HG03469 (cell line): ENCODE results near the gene ZFPM1.

Experiments used
- ATAC-seq: cut with Tn5 transposase; IDR thresholded peaks from one replicate; pipeline ENCODE4 v1.9.1; 2021; ENCODE audit warnings: mild to moderate bottlenecking, moderate library complexity, moderate number of reproducible peaks; ENCODE audit not compliant: unreplicated experiment

The ZFPM1 gene

GRCh38 chr16:88524274-88524972 lies 71.3 kb downstream of the ZFPM1 start:
- no peak for ATAC-seq

DNA sequence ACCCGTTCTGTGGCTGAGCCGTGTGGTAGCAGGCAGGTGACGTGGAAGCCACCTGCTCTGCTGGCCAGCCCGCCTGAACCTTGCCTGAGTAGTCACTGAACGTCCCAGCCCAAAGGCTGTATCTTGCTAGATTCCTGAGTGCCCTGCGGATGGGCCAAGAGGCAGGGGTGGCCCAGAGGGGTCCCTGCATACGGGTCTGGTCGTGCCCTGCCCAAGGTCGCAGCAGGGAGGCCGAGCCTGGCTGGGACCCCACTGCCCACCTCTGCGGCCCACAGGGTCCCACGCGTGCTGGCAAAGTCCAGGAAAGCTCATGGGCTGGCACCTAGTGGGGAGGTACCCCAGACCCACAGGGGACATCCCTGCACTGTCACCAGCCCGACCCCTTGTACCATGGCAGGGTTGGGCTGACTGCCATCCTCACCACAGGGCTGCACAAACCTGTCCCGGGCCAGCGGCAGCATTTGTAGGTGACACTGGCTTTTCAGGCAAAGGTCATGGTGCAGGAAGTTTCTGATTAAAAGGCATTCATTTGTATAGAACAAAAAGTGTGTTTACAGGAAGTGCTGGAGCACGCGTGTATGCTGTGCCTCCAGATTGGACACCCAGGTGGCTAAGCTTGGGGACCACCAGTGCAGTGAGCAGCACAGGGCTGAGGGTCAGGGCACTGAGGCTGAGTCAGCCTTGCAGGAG lies 72.0 kb downstream of the ZFPM1 start:
- no peak for ATAC-seq

GRCh38 chr16:88525663-88525990 lies 72.5 kb downstream of the ZFPM1 start:
- no peak for ATAC-seq

DNA sequence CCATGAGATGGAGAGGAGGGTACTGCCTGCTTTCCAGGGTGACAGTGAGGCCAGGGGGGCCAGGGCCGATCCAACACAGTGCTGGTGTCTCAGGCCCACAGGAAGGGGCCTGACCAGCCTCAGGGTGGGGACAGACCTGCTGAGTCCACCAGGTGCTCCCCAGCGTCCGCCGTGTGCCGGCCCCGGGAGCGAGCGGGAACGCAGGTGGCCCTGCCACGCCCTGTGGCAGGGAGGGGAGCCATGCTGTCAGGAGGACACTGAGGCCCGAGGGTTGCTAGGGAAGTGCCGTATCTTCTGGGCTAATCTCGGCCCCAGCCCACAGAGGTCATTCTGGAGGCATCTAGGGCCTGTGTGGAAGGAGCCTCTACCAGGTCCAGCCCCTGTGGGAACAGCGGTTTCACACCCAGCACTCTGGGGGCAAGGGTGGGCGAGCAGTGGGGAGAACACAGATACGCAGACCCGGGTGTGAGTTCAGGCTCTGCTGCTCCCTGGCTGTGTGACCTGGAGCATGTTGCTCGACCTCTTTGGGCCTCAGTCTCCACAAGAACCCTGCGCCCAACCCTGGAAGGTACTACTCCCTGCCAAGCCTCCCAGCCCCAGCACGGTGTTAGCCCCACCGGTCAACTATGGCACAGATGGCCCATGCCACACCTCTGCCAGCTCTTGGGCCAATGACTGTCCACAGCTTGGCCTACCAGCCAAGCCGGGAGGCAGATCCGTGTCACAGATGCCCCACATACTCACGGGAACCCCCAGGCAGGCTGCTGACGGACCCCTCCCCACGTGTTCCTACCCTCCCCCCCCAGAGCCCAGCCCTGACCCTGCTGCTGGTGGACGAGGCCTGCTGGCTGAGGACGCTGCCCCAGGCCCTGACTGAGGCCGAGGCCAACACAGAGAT lies 73.2 kb downstream of the ZFPM1 start:
- ATAC-seq, result no peak

- ATAC-seq, result no peak
Measured at GRCh38 chr16:88526906-88527185, 73.8 kb downstream of the ZFPM1 start.

GRCh38 chr16:88527186-88527936 lies 74.3 kb downstream of the ZFPM1 start:
- ATAC-seq, result no peak

DNA sequence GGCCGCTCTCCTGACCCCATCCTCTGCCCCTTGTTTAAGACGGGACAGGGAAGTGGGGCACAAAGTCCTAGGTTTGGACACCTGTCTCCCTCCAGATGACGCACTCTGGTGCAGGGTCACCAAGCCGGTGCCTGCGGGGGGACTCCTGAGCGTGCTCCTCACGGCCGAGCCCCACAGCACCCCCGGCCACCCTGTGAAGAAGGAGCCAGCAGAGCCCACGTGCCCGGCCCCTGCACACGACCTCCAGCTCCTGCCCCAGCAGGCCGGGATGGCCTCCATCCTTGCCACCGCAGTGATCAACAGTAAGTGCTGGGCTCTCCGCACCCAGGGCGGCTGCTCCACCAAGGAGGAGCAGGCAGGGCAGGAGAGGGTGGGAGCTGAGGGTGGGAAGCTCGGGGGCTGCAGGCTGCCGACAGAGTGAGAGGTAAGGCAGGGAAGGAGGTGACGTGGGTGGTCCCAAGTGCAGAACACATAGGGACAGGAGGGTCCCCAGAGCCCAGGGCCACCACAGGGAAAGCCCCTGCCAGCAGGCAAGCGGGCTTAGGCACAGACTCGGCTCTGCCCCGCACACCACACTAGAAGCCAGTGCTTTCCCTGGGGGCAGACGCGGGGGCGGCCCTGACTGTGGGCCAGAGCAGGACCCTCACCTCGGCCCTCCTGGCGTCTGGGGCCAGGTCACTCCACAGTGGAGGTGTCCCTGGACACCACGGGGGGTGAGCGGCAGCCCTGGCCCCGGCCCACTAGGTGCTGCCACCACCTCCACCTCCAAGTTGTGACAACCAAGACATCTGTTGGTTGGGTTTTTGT lies 75.1 kb downstream of the ZFPM1 start:
- ATAC-seq, result no peak

GRCh38 chr16:88528902-88529318 lies 75.8 kb downstream of the ZFPM1 start:
- no peak for ATAC-seq

GRCh38 chr16:88529596-88529995 lies 76.5 kb downstream of the ZFPM1 start:
- ATAC-seq, result no peak

DNA sequence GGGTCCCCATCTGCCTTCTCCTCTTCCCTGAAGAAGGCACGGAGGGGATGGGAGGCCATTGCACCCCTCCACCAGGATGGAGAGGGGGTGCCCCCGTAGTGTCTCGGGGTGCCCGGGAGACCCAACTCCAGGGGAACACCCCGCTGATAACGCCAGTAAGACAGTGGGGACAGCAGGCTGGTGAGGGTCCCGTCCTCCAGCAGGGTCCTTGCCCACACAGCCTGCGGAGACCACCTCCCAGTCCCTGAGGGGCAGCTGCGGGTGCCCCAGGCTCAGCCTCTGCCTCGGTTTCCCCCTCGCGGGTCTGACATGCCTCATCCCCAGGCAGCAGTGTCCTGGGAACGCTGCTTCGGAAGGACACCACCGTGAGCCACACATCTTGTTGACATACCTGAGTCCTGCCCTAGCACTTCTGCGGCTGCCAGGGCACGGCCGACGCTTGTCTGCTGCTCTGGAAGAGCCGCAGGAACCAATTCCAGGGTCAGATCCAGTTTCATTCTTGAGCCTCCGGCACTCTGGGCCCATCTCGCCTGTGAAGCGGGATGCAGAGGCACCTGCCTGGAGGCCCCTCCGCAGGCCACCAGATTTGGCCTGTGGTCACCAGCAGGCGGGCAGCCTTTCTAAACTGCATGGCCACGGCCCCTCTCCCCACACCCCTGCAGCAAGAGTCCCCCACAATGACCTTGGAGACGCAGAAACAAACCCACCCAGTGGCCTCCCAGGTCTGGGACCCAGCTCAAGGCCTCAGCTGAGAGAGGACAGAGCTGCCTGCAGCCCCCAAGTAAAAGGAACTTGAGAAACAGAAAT lies 77.2 kb downstream of the ZFPM1 start:
- ATAC-seq, result no peak

DNA sequence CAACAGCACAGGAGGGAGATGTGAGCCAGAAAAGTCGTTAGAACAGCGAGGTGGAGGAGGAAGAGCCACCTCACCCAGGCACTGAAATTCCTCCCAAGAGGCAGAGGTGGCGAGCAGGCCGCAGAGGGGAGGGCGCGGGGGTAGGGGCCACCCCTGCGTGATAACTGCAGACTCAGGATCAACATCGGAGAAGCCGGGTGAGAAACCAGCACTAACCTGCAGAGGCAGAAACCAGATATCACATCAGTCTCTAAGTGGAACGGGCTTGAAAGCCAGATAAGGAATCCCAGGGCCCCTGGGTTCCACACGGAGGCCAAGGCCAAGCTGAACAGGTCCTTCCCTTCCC lies 77.8 kb downstream of the ZFPM1 start:
- no peak for ATAC-seq

DNA sequence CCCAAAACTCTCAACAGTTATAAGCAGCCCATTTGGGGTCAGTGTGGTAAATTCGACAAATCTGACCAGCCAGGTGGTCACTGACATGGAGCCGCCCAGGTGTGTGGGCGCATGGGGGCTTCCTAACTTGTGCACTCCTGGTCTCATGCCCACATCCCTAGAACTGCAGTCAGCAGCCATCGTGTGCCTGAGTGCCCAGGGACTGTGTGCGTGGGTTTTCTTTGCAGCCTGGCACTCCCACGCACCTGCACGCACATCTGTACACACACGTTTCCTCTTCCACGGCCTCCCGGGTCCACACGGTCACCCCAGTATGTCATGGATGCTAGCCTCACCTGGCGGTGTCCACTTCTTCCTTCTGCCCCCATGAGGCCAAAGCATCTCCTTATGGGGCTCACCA lies 78.3 kb downstream of the ZFPM1 start:
- ATAC-seq, result no peak

- no peak for ATAC-seq
Measured at GRCh38 chr16:88531931-88532433, 78.9 kb downstream of the ZFPM1 start.

DNA sequence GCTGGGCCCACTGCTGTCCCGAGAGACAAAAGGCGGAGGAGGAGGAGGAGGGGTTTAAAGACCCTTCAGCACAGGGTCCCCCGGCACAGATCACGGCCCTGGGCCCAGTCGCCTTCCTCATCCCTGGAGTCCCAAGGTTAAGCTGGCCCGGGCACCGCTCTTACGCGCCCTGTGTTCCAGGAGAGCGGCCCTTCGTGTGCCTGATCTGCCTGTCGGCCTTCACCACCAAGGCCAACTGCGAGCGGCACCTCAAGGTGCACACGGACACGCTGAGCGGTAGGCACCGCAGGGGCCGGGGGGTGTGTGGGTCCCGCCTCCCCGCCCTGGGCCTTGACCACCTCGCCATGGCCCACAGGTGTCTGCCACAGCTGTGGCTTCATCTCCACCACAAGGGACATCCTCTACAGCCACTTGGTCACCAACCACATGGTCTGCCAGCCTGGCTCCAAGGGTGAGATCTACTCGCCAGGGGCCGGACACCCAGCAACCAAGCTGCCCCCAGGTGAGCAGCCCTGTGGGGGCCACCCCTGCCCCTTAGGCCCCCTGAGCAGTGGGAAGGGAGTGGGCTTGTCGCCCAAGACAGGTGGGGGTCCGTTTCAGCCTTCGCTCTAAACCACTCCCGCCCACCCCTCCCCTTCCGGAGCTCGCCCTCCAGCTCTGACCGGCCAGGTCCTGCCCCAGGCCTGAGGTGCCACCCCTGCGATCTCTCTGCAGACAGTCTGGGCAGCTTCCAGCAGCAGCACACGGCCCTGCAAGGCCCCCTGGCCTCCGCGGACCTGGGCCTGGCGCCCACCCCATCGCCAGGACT lies 79.6 kb downstream of the ZFPM1 start:
- ATAC-seq, result no peak

GRCh38 chr16:88533381-88533917 lies 80.4 kb downstream of the ZFPM1 start:
- ATAC-seq, result no peak

DNA sequence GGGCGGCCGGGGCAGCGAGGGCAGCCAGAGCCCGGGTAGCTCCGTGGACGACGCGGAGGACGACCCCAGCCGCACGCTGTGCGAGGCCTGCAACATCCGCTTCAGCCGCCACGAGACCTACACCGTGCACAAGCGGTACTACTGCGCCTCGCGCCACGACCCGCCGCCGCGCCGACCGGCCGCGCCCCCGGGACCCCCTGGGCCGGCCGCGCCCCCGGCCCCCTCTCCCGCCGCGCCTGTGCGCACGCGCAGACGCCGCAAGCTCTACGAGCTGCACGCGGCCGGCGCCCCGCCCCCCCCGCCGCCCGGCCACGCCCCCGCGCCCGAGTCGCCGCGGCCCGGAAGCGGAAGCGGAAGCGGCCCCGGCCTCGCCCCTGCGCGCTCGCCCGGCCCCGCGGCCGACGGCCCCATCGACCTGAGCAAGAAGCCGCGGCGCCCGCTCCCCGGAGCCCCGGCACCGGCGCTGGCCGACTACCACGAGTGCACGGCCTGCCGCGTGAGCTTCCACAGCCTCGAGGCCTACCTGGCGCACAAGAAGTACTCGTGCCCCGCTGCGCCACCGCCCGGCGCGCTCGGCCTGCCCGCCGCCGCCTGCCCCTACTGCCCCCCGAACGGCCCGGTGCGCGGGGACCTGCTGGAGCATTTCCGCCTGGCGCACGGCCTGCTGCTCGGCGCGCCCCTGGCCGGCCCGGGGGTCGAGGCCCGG lies 81.0 kb downstream of the ZFPM1 start:
- no peak for ATAC-seq

GRCh38 chr16:88534638-88535190 lies 81.6 kb downstream of the ZFPM1 start:
- no peak for ATAC-seq
